Left lung (tissue), 10 donors: Measurements from ENCODE around the gene NABP1. TPM values are rescaled to one million over a fixed set of nuclear protein-coding genes. Genes with fewer than 3 reads are reported as not detected.

Experiments
- ATAC-seq: fragments of 200-7000 bp; cut with Tn5 transposase; one replicate; pipeline ENCODE4 v1.9.1; 2020; ENCODE audit warnings: moderate library complexity
- DNase-seq, 4 donors: peaks; one replicate each; pipeline ENCODE4 v3.0.0-alpha.2; 2013 to 2020
- H3K27ac ChIP-seq, 2 donors: fragments of 200-600 bp; sonication (generic) in 1 of 2; one replicate each; pipeline versions ENCODE4 v1.5.0 to v1.8.0; 2020 to 2021
- H3K27me3 ChIP-seq, 2 donors: fragments of 200-600 bp; sonication (generic) in 1 of 2; one replicate each; pipeline versions ENCODE4 v1.5.0 to v1.8.0; 2020 to 2021
- H3K36me3 ChIP-seq, 2 donors: fragments of 200-600 bp; sonication (generic) in 1 of 2; one replicate each; pipeline versions ENCODE4 v1.5.0 to v1.8.0; 2020 to 2021
- H3K4me1 ChIP-seq, 2 donors: fragments of 200-600 bp; one replicate each; pipeline ENCODE4 v1.8.0; 2021
- H3K4me3 ChIP-seq, 2 donors: fragments of 200-600 bp; sonication (generic) in 1 of 2; one replicate each; pipeline versions ENCODE4 v1.5.0 to v1.8.0; 2020 to 2021; ENCODE audit warnings: mild to moderate bottlenecking in 1 of 2
- H3K9me3 ChIP-seq, 2 donors: fragments of 200-600 bp; sonication (generic) in 1 of 2; one replicate each; pipeline versions ENCODE4 v1.5.0 to v1.8.0; 2020 to 2021
- intact Hi-C, 2 donors: fragments of 100-400 bp; cut with DNase I; formaldehyde crosslinking; loops; one replicate each; pipeline versions ENCODE4 v1.11.2 to v1.14.2; 2022
- polyA plus RNA-seq, 6 donors: library from polyadenylated mRNA; unstranded; fragments of 120-200 nt; gene quantifications; one replicate each; pipeline ENCODE4 v1.2.1, GENCODE V29; 2013; ENCODE audit not compliant: insufficient read length in 6 of 6
- total RNA-seq, 2 donors: library from RNA; stranded (reverse); fragmentation: NEBNext Ultra II Directional; extraction: Animal tissue kit (Norgen Biotek cat#: 25700); gene quantifications; one replicate each; pipeline ENCODE4 v1.2.1, GENCODE V29; 2021
- TF ChIP-seq, protein P1 (sequence below), 2 donors: fragments of 200-600 bp; sonication (generic) in 1 of 2; IDR thresholded peaks; one replicate each; pipeline versions ENCODE4 v1.5.0 to v1.8.0; 2021; ENCODE audit warnings: antibody characterized with exemption in 2 of 2
- donor health status: DM: no; HTN: yes; CAD: no.
- donor health status: DM: no; HTN: no; CAD: no.

Gene NABP1
- total and polyA plus RNA-seq, 8 donors, result 12.2 to 122 (median 17.0) TPM

DNA sequence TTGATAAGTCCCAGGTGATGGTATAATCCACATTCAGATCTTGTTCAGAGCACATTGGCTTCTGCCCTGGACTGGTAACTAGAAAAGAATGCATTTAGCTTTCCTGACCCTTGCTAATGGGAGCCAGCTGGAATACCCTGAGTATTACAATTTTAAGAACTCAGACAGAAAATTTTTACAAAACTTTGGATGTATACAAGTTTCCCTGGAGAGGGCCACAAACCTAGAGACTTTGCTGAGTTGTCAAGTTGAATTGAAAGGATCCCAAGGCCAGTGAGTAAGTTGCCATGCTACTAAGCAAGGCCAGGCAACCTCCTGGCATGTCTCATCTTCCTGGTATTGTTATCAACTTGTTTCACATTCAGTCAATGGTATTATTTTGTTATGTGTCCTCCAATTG is 20.0 kb upstream of the NABP1 start:
- peak; percentile 12 for ATAC-seq

DNA sequence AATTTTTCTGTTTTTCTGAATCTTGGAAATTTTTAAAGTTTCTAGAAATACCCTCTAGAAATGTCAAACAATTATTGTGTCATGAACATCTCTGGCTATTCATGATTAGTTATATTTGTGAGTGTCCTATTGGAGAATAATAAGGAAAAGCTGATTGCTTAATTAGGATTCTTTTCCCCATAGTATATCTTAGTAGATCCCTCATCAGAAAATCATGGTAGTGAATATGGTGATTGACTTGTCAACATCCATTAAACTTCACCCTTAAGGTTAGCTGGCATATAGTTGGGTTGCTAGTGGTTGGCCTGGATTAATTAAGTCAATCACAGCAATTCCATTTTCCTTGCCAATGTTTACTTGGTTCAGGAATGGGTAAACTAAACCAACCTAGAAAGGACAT is 18.7 kb upstream of the NABP1 start:
- TF ChIP-seq, protein P1, sequence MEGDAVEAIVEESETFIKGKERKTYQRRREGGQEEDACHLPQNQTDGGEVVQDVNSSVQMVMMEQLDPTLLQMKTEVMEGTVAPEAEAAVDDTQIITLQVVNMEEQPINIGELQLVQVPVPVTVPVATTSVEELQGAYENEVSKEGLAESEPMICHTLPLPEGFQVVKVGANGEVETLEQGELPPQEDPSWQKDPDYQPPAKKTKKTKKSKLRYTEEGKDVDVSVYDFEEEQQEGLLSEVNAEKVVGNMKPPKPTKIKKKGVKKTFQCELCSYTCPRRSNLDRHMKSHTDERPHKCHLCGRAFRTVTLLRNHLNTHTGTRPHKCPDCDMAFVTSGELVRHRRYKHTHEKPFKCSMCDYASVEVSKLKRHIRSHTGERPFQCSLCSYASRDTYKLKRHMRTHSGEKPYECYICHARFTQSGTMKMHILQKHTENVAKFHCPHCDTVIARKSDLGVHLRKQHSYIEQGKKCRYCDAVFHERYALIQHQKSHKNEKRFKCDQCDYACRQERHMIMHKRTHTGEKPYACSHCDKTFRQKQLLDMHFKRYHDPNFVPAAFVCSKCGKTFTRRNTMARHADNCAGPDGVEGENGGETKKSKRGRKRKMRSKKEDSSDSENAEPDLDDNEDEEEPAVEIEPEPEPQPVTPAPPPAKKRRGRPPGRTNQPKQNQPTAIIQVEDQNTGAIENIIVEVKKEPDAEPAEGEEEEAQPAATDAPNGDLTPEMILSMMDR (IDR thresholded peaks at IDR 0.05), result no peak
- Histone ChIP-seq H3K27me3 (no peaks in the 10 kb centered on the region), H3K9me3 (no peaks in the 10 kb centered on the region), H3K4me3 (no peak overlapping the region), H3K4me1 (peaks cover 0 to 8% of the 10 kb centered on the region in 2 donors), H3K36me3 (no peaks in the 10 kb centered on the region), H3K27ac (no peak overlapping the region)
- ATAC-seq, result no peak
- DNase-seq, result no peak
- intact Hi-C loops, result no loop called here

More for the DNA sequence above, 20.0 kb upstream of the NABP1 start:
- H3K4me3 ChIP-seq, result no peak overlapping the region
- TF ChIP-seq, protein P1 (IDR thresholded peaks at IDR 0.05), result no peak
- peaks cover 0 to 8% of the 10 kb centered on the region in 2 donors for H3K4me1 ChIP-seq
- DNase-seq, result no peak
- no peak overlapping the region for H3K27ac ChIP-seq
- H3K27me3 ChIP-seq, result no peaks in the 10 kb centered on the region
- intact Hi-C loops, result no loop called here
- H3K36me3 ChIP-seq, result no peaks in the 10 kb centered on the region
- no peaks in the 10 kb centered on the region for H3K9me3 ChIP-seq

DNA sequence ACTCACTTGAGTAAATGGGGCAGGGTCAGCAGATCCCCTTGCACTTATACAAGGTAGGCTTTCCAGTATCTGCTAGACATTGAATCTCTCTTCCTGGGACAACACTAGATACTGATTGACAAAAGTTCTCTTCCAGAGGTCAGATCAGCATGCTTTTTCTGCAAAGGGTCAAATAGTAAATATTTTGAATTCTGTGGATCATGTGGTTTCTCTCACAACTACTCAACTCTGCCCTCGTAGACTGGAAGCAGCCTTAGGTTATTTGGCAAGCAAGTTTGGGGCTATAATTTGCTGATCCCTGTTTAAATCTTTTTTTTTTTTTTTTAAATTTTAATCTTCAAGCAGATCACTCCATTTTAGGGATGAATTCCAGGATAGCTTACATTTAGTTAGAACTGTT is 17.4 kb upstream of the NABP1 start:
- no peak for DNase-seq
- no peak for ATAC-seq
- Histone ChIP-seq H3K36me3 (no peaks in the 10 kb centered on the region), H3K27me3 (no peaks in the 10 kb centered on the region), H3K27ac (no peak overlapping the region), H3K4me1 (peaks cover 0 to 18% of the 10 kb centered on the region in 2 donors), H3K9me3 (no peaks in the 10 kb centered on the region), H3K4me3 (no peak overlapping the region)
- intact Hi-C loops, result no loop called here
- TF ChIP-seq, protein P1 (IDR thresholded peaks at IDR 0.05), result no peak

DNA sequence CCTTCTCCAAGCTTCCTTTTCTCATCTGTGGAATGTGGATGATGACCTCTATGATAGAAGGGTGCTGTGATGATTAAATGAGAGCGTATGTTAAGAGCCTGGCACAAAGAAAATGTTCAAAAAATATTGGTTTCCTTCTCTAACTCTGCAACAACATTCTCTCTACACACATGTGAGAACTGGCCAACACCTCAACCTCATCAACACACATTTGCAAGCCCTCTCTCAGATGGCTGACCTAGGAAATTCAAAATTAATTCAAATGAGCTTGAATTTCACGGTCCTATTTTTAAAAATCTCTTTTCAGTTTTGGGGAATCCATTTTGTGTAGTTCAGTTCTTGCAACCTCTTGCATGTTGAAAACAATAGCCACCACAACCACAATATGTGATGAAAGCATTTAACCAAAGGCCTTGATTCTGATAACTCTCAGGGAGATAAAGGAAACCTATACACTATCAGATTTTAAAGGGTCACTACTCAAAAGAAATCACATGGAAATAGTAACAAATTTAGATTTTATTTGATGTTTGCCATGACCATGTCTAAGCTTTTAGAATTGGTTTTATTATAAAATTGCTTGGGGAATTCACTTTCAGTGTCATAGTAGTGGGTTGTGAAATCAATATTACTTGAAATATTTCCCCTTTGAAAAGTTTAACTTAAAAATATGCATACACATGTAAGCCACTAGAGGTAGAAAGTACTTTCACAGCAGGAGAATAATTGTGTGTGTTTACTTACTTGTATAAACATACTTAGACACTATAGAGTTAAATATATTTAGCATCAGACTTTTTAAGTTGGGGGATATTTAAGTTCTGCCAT is 16.6 kb upstream of the NABP1 start:
- Histone ChIP-seq H3K4me1 (peaks cover 0 to 21% of the 10 kb centered on the region in 2 donors), H3K36me3 (no peaks in the 10 kb centered on the region), H3K4me3 (no peak overlapping the region), H3K9me3 (no peaks in the 10 kb centered on the region), H3K27me3 (no peaks in the 10 kb centered on the region), H3K27ac (no peak overlapping the region)
- TF ChIP-seq, protein P1 (IDR thresholded peaks at IDR 0.05), result no peak
- no peak for ATAC-seq
- DNase-seq, result no peak
- intact Hi-C loops, result no loop called here

DNA sequence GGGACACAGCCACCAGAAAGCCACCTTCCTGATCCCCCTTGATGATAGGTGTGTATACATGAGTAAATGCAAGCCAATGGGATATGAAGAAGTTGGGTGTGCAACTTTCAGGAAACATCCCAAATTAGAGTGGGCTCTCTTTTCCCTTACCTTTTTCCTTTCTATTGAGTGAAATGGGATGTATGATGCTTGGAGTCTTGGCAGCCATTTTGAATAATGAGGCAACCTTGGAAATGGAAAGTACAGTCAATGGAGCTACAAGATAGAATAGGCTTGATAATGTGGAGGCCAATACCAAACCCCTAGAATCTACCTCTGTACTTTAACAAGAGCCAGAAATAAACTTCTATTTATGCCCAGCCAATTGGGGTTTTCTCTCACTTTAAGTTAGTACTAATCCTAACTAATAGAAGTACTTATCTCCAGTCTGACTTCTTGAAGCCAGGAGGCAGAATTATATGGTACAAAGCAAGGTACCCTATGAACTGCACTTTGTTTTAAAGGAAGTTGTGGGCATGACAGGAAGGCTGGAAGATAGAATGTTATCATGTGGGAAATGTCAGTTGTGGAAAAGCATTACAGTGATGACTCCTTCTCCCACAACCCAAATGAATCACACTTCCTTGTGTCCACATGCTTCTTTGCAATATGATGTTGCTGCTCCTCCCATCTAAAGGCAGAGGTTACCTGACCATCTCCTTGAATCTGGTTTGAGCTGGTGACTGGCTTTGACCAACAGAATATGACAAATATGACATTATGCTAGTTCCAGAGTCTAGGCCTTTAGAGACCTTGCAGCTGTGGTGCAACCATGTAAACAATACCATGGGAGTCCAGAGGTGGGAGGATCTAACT is 12.9 kb upstream of the NABP1 start:
- intact Hi-C loops, result no loop called here
- Histone ChIP-seq H3K4me1 (peaks cover 0 to 36% of the 10 kb centered on the region in 2 donors), H3K36me3 (no peaks in the 10 kb centered on the region), H3K27me3 (no peaks in the 10 kb centered on the region), H3K4me3 (no peak overlapping the region), H3K27ac (peak overlapping the region in 1 of 2 donors; percentile 33), H3K9me3 (no peaks in the 10 kb centered on the region)
- TF ChIP-seq, protein P1 (IDR thresholded peaks at IDR 0.05), result no peak
- no peak for DNase-seq
- ATAC-seq, result peak; percentile 30
